ENCODE measurements around the gene ABHD14A.

ABHD14A gene

DNA sequence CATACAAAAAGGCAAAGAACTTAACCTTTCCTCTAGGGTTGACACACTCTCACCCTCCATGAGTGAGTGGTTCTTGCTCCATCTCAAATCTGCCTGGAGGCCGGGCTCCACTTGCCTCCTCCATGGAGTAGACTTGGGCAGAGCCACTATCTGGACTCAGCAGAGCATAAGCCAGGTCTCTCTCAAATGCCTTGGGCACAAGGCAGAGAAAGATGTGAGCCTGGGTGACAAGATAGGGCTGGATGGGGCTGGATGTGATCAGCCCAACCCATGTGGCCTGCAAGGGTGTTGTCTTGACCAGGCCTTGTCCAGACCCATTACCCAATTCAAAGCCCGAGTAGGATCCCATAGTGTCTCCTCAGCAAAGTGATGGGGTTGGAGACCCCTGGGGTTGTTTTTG, 25.0 kb downstream of the ABHD14A start:
- no peak for DNase-seq

DNA sequence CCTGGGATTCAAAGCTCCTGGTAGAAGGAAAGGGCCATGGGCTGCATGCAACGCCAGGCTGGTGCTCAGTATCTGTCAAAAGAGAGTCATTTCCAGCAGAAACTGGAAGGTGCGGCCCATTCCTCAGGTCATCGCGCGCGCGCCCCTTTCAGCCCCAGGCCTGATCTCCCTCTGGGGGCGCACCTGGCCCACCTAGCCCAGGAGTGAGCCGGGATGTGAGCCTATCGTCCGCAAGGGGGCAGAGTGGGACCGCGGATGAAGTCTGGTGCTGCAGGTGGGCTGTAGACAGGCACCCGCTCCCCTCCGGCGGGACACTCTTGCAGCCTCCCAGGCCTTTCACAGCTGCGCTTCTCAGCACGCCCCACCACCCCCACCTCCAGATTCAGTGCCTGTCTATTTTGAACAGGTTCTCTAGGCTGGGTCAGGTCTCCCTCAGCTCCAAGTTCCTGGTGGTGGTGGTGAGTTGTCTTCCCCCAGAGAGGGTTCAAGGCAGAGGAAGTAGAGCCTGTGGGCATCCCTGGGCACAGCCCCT, 26.6 kb downstream of the ABHD14A start:
- no peak for DNase-seq

DNA sequence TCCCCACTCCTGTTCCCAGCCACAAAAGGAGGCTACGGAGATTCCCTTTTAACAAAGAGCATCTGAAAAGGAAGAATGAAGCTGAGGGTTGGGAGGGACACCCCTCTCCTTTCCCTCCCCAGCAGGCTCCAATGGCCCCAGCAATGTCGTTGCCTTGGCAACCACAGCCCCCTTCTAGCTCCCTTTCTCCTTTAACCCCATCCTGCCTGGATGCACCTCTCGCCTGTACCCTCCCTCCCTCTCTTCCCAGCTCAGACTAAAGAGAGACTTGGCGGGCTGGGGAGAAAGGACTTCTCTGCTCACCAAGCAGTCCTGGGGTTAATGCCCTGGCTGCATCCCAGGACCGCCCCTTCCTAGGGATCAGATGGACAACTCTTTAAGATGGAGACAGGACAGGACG, 27.9 kb downstream of the ABHD14A start:
- DNase-seq: no peak

DNA sequence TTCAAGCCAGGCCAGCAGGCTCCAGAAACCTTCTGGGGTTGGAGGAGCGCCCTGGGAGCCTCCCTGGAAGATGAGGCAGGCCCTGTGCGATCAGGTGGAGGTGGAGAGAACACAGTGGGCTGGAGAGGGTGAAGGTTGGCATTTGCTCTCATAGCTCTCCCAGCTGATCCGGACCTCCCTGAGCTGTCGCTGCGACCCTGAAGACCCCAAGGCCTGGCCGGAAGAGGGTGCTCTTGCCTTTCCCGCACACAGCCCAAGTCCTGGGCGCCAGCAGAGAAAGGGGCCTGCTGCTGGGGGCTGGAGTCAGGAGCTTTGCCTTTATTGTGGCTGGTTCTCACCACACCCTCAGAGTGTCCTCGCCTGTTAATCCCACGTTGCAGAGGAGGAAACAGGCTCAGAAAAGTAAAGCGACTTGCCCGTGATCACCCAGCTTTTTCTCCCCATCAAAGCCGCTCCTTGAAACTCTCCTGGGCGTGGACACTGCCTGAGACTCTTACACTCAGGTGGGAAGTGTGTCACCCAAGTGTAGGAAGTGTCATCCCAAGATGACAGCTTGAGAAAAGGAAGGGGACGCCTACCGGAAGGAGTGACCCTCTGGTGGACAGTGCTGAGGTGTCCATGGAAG, 29.4 kb downstream of the ABHD14A start:
- no peak for DNase-seq

- DNase-seq: no peak
These were observed 30.1 kb downstream of the ABHD14A start for GRCh38 chr3:52004906-52005395.

GRCh38 chr3:52005571-52005986, 30.7 kb downstream of the ABHD14A start:
- DNase-seq: no peak

DNA sequence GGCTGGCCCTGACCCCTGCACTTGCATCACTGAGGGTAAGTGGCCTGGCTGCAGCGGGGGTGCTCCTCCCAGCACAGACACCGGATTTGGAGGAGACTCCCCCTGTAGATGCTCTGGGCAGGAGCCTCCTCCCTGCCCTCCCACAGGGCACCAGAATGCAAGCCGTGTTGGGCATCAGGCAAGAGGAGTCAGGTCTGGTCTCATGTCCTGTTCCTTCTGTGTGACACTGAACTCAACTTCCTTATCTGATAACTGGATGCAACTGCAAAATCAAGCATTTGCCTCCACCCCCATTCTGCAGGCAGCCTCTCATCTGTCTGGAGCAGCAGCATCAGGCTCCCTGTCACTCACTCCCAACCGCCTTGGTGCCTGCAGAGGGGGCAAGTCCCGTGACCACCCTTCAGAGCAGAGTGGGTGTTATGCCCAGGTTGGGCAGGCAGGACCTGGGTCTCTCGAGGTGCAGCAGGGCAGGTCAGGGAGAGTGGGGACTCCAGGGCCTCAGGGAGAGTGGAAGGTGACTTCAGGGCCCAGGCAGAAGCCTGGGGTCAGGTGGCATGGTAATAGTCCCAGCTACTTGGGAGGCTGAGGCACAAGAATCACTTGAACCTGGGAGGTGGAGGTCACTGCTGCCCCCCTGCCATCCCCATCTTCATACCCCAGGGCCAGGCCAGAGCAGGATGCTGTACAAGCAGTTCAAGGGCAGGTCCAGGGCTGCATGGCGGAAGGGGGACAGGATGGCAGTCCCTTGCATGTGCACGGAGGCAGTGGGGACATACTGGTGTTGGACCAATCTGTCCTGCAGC, 31.4 kb downstream of the ABHD14A start:
- no peak for DNase-seq

DNA sequence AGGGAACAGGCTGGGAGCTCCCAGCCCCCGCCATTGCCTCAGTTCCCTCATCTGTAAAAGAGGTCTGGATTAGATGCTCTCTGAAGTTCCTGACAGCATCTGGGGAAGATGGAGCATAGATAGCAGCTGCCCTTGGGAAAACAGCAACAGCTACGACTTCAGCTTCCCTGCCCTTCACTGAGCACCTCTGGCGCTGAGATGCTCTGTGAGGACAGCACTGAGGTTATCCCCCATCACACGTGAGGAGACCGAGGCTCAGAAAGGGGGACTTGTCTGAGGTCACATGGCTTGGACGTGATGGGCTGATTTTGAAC, 31.9 kb downstream of the ABHD14A start:
- no peak for DNase-seq

GRCh38 chr3:52007291-52007690, 32.4 kb downstream of the ABHD14A start:
- DNase-seq: no peak

DNA sequence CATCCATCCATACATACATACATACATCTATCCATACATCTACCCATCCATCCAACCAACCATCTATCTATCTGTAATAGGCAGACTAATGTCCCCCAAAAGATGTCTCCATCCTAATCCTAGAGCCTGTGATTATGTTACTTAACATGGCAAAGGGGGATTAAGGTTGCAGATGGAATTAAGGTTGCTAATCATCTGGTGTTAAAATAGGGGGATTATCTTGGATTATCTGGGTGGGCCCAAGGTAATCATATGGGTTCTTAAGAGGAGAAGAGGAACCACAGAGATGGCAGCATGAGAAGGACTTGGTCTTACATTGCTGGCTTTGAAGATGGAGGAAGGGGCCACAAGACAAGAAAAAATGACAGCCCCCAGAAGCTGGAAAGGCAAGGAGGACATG, 35.6 kb downstream of the ABHD14A start:
- DNase-seq: no peak

DNA sequence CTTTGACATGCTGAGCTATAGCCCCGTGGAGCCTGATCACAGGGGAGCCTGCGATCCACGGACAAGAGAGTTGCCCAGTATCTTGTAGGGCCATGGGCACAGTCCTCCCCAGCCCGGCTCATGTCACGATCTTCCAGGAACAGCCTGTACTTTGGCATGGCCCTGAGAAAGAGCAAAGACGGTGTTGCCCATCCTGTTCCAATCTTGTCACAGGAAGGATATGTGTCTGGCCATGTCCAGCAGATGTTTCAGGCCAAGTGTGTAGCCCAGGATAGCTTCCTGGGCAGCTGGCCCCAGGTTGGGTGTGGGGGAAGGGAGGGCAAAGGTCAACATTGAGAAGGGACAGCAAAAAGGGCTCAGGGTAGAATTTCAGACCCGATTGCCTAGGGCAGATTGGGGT, 37.8 kb downstream of the ABHD14A start:
- DNase-seq: no peak

DNA sequence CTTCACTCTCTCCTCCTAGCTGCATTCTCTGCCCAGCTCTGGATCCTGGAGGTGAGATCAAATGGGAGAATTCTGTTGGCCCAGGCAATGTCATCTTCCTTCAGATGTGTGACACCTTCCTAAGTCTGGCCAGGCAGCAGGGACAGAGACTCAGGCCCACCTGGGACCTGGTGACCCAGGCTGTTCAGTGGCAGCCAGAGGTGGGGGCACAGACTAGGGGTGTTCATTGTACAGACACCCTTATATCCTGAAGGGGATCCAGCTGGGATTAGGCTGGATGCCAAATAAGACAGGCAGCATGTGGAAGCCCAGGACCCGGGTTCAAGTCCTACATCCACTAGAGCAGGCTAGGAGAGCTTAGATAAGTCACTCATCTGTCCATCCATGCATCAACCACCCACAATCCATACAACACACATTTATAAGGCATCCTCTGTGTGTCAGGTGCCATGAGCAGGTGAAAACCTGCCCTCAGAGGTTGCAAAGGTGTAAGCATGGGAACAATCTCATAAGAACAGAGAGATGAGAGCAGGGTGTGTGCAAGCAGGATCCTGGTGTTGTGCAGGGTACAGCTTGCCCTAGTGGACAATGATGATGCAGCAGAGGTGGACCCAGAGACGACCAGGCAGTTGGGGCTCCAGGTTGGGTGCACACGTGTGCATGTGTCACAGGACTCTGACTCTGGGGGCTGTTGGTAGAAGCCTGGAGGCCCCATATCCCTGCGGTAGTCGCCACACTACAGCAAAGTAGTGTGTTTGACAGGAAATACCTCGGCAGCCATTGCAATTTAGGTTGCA, 39.1 kb downstream of the ABHD14A start:
- no peak for DNase-seq

DNA sequence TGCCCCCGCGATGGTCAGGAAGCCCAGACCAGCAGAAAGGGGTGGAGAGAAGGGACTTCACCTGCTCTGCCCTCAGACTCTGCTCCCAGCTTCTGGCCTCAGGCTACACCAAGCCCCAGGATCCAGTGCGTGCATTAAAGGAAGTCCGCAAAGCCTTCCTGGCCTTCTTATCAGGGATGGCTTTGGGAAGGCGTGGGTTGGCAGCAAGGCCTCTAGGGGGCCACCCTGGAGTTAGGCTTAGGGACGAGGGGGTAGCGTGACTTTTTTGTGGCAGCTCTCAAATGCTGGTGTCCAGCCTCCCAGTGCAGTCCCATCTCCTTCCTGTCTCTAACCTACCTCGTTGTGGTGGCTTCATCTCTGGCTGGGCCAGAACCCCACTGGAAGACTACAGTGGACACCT, 39.7 kb downstream of the ABHD14A start:
- DNase-seq: no peak

GRCh38 chr3:52015438-52016228, 40.8 kb downstream of the ABHD14A start:
- DNase-seq: no peak

GRCh38 chr3:52017586-52017985, 42.7 kb downstream of the ABHD14A start:
- no peak for DNase-seq

- DNase-seq: no peak
These were observed 43.6 kb downstream of the ABHD14A start for GRCh38 chr3:52018319-52019000.

- DNase-seq: no peak
These were observed 44.7 kb downstream of the ABHD14A start for GRCh38 chr3:52019352-52020080.

GRCh38 chr3:52020796-52021195, 45.9 kb downstream of the ABHD14A start:
- no peak for DNase-seq

GRCh38 chr3:52021489-52022268, 46.8 kb downstream of the ABHD14A start:
- DNase-seq: no peak

GRCh38 chr3:52022323-52023100, 47.6 kb downstream of the ABHD14A start:
- DNase-seq: no peak
